Measurements from ENCODE around the gene PPP3CA.
"Not testable (repeated sequence)": the region's sequence is repeated elsewhere in the genome, so short reads cannot be mapped to it uniquely, and the experiment has no call there.

Gene PPP3CA

DNA sequence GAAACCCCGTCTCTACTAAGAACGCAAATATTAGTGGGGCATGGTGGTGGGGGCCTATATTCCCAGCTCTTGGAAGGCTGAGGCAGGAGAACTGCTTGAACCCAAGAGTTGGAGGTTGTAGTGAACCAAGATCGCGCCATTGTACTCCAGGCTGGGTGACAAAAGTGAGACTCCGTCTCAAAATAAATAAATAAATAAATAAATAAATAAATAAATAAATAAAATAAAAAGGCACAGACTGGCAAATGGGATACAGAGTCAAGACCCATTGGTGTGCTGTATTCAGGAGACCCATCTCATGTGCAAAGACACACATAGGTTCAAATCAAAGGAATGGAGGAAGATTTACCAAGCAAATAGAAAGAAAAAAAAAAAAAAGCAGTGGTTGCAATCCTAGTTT is 216.3 kb downstream of the PPP3CA start:
- not testable (repeated sequence) for DNase-seq

DNA sequence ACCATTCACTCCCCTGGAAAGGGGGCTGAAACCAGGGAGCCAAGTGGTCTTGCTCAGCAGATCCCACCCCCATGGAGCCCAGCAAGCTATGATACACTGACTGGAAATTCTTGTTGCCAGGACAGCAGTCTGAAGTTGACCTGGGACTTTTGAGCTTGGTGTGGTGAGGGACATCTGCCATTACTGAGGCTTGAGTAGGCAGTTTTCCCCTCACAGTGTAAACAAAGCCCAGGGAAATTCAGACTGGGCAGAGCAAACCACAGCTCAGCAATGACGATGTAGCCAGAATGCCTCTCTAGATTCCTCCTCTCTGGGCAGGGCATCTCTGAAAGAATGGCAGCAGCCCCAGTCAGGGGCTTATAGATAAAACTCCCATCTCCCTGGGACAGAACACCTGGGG is 218.4 kb downstream of the PPP3CA start:
- not testable (repeated sequence) for DNase-seq

DNA sequence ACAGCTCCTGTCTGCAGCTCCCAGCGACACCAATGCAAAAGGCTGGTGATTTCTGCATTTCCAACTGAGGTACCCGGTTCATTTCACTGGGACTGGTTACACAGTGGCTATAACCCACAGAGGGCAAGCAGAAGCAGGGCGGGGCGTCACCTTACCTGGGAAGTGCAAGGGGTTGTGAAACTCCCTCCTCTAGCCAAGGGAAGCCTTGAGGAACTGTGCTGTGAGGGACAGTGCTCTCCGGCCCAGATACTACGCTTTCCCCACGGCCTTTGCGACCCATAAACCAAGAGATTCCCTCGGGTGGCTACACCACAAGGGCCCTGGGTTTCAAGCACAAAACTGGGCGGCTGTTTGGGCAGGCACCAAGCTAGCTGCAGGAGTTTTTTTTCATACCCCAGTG is 218.9 kb downstream of the PPP3CA start:
- no peak for DNase-seq

DNA sequence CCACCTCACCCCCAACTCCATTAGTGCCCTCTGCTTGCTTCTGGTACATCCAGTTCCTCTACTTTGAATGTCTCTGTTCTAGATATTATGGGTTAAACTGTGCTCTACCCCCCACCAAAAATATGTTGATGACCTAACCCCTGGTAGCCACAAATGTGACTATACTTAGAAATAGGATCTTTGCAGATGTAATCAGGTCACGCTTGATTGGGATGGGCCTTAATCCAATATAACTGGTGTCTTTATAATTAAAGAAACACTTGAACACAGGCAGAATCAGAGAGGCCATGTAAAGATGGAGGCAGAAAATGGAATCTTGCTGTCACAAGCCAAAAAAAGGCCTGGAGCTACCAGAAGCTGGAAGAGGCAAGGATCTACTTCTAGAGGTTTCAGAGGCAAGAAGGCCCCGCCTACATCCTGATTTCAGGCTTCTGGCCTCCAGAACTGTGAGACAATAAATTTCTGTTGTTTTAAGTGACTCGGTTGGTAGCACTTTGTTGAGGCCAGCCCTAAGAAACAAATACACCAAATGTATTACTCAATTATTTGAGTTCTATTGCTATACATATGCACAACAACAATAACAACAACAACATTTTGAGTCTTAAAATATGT is 220.0 kb downstream of the PPP3CA start:
- no peak for DNase-seq

DNA sequence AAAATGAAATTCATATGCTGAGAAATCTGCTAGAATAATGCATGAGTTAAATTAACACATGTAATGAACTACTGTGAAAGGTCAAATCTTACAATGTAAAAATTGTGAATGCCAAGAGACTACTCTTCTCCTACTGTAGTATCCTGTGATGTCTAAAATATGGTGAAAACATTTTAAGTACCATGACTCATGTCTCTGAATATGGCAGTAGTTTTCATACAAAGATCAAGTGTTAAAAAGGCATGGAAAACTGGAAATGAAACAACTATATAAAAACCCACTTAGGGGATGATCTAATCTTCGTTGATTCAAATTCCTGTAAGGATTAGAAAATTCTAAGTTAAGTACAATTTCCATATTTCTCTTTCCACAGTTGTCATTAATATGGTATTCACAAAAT is 221.3 kb downstream of the PPP3CA start:
- DNase-seq, result no peak

DNA sequence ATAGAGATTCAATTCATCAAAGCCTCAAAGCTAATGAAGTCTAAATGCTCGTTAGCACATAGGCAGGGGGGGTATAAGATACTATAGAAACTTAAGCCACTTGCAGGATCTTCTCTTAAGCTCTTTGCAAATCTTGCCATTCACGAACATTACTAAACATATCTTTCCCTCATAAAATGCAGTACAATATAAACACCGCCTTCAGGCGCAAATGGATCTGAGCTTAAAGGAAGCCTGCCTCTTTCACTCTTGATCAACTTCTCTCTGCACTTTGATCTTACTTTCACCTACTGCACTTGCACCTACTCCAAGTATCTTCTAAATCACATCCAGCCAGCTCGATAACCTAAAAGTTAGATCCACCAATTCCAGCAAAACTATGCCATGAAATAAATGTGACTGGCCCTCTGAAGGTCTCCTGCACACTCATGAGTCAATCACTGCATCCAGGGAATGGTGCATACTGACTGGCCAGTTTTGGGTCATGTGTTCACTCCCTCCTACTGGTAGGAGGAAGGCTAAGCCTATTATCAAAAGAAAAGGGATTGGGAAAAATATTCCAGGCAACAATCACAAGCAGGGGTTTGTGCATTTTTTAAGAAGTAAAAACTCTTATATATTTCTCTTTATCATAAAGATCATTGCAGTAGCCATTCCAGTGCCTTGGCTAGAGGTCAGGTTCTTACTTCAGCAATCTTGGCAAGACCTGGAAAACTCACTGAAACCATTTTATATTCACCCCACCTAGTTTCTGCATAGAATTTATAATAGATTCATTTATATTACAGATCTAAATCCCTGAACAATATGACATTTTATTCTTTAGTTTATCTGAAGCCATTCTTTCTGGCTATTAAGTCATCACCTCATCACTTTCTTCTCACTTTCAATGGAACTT is 222.0 kb downstream of the PPP3CA start:
- no peak for DNase-seq

DNA sequence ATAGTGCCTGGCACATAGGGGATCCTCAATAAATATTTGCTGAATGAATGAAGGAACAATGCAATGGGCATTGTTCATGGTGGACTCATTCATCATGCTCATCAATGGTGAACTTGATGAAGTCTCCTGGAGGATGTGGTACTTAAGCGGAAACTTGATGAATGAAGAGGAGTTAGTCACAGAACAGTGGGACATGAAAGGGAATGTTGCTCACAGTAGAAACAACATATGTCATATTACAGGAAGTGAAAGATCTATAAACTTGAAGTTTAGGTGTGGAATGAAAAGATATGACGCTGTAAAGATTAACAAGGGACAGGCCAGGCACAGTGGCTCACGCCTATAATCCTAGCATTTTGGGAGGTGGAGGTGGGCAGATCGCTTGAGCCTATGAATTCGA is 224.1 kb downstream of the PPP3CA start:
- no peak for DNase-seq

DNA sequence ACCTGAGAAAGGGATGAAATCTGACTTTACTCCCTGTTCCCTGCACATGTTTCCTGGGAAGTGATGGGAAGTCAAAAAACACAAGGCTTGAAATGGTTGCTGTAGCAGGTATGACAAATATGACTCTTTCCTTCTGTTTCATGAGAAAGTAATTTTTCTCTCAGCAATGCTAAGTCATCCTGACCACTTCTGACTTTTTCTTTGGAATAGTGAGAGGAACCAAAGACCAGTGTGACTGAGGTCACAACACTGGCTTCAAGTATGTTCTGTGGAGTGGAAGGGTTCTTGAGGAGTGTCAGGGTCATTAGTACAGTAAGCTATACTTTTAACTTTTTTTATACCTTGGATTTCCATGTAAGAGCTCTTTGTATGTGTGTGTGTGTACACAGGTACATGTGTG is 225.3 kb downstream of the PPP3CA start:
- DNase-seq, result no peak

DNA sequence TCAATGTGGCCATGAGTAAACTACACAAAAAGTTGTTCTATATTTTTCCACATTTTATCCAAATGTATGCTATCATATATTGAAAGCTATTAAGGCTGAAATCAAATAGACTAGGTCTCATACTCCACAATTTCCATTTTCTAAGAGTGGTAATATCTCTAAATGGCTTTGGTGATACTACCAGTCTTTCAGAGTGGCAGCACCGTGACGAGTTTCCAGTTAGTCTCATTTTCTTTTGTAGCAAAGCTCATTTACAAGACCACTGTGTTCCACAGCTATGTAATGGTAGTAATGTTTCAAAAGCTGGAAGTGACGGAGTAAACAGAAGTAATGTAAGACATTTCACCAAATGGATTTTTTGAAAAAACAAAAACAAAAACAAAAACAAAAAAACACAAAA is 228.2 kb downstream of the PPP3CA start:
- no peak for DNase-seq

GRCh38 chr4:101118617-101119016 is 228.7 kb downstream of the PPP3CA start:
- DNase-seq, result no peak

DNA sequence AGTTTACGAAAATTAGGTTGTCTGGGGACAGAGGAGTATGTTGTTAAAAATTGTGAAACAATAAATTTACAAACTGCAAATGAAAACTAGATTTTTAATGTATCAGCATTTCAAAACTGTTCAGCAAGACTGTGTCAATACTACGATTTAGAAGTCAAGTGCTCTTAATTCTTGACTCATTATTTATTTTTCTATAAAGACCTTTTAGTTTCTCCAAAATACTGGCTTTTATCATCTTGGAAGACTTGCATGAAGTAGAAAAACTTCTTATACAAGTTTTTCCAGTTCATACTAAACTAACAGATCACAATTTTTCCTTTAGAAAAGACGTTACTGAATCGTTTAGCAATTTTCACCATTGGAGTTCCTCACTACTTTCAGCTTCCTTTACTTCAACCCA is 231.4 kb downstream of the PPP3CA start:
- no peak for DNase-seq

DNA sequence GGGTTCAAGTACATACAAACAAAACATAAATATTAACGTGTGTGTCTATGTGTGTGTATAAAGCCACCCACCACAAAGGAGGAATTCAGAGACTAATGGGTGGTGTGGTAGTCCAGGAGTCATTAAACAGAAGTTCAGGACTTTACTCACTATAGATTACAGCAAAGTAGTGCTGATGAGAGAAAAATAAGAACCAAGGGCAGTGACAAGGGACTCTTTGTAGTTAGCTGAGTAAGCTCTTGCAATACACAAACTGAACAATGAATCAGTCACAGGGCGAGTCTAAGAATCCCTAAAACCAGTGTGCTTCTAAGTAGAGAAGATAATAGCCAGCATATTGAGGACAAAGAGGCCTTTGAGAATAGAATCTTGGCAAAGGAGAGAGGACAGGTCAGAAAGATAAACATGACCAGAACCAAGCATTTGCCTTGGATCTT is 232.4 kb downstream of the PPP3CA start:
- no peak for DNase-seq

DNA sequence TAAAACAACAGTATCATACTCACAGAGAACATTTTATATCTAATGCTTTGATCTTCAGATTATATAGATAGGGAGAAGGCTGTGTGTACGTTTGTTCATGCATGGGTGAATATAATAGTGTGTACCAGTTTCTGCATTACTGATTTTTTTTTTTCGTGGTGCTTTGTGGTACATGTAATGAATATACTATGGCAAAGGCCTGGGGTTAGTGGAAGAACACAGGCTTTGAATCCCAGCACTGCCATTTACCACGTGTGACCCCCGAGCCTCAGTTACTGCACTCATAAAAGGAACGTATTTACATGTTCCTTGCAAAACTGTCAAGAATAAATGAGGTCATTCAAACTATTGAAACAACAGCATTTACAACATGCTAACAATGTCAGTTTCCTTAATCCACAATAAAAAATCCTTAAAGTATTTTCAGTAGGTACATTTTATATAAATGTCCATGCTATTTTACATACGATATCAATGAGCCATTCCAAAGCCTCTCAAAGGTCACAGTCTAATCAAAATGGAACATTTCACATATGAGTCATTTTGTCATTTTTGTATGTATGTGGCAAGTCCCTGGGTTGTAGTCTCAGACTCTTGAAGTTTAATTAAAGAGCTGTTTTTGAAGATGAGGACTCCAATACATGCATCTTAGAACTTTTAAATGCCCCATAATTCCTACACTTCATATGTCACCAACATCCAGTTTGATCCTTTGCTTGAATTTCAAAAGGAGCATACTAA is 242.8 kb downstream of the PPP3CA start:
- no peak for DNase-seq

GRCh38 chr4:101103381-101104142 is 243.8 kb downstream of the PPP3CA start:
- DNase-seq, result no peak

DNA sequence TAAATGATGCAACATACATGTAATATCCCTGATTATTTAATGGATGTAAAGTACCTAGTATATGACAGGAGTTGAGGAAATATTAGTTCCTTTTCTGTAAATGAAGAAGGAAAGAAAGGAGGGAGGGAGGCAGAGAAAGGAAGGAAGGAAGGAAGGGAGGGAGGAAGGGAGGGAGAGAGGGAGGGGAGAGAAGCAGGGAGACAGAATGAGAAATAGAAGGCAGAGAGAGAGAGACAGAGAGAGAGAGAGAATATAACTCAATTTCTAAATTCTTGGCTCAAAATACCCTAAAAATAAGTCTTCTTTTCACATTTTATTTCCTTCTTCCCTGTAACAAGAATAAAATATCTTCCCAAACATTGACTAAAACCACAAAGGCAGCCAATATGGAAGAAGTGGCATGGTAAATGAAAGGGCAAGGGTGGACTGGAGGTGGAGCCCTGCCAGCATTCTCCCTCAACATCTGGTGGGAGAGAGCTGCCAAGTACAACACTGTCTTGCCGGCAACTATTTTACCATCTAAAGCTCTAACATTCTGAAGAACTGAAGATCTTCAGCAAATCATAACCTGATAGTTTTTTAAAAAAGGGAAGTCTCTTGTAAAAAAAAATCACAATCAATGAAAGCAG is 245.1 kb downstream of the PPP3CA start:
- DNase-seq, result peak in 1 of 2 experiments; percentile 8

- DNase-seq, result no peak
These were observed 246.3 kb downstream of the PPP3CA start for GRCh38 chr4:101101072-101101471.

GRCh38 chr4:101098666-101099400 is 248.5 kb downstream of the PPP3CA start:
- no peak for DNase-seq

GRCh38 chr4:101092609-101093008 is 254.7 kb downstream of the PPP3CA start:
- DNase-seq, result not testable (repeated sequence)

DNA sequence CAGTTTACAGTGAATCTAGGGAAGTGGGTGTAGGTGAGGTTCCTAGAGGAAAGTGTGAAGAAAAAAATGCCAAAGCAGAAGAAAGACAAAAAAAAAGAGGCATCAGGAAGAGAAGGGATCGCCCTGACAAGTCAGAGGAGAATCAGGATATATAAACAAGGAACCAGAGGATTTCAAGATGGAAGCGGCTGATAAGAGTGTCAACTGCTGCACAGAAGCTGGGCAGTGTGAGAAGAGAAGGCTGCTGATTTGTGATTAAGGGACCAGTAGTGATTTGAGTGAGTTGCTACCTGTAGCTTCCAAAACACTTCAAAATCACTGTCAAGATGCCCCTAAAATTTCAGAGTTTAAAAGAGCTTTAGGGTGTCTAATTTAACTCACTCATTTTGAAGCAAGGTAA is 258.2 kb downstream of the PPP3CA start:
- no peak for DNase-seq

GRCh38 chr4:101086801-101087586 is 260.3 kb downstream of the PPP3CA start:
- no peak for DNase-seq

DNA sequence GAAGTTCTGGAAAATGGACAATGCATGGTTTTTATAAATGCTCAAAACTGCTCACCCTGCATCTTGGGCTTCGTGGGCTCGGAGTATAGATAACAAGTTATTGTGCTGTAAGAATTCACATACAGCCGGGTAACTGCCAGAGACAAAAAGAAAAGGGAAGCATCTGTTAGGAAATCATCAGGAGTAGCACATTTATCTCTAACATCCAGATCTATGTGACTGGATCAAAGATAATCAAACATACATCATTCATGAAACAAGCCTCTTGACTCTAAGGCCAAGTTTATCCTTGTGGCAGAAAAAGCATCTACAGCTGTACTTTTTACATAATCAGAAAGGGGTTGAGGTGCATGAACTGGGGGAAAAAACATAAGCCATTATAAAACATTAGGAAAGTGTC is 264.2 kb downstream of the PPP3CA start:
- DNase-seq, result no peak

All from SHP77 (cell line).